Uterus (tissue), 2 donors: ENCODE results near the gene AHNAK.

Experiments used
- POLR2A ChIP-seq, 2 donors: fragments of 450-650 bp; IDR thresholded peaks; one replicate each; pipeline ENCODE4 v1.6.1; 2016; ENCODE audit warnings: antibody characterized with exemption in 2 of 2, mild to moderate bottlenecking in 1 of 2, moderate library complexity in 1 of 2
- TF ChIP-seq, protein P1 (sequence below), 4 experiments: fragments of 200-600 bp in 2 of 4; fragments of 450-650 bp in 2 of 4; sonication (generic) in 2 of 4; IDR thresholded peaks; one replicate each; pipeline ENCODE4 v1.5.1; 2016 to 2019; ENCODE audit warnings: antibody characterized with exemption in 4 of 4, mild to moderate bottlenecking in 2 of 4, moderate library complexity in 1 of 4

- TF ChIP-seq, protein P1, sequence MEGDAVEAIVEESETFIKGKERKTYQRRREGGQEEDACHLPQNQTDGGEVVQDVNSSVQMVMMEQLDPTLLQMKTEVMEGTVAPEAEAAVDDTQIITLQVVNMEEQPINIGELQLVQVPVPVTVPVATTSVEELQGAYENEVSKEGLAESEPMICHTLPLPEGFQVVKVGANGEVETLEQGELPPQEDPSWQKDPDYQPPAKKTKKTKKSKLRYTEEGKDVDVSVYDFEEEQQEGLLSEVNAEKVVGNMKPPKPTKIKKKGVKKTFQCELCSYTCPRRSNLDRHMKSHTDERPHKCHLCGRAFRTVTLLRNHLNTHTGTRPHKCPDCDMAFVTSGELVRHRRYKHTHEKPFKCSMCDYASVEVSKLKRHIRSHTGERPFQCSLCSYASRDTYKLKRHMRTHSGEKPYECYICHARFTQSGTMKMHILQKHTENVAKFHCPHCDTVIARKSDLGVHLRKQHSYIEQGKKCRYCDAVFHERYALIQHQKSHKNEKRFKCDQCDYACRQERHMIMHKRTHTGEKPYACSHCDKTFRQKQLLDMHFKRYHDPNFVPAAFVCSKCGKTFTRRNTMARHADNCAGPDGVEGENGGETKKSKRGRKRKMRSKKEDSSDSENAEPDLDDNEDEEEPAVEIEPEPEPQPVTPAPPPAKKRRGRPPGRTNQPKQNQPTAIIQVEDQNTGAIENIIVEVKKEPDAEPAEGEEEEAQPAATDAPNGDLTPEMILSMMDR (IDR thresholded peaks at IDR 0.05) = no peak
- TF ChIP-seq POLR2A (IDR thresholded peaks at IDR 0.05) = no peak
These were observed 135.6 kb downstream of the AHNAK start for GRCh38 chr11:62410972-62411371.
